IMR-90 (cell line): ENCODE measurements around the gene SLC6A20. TPM values are rescaled to one million over a fixed set of nuclear protein-coding genes. Genes with fewer than 3 reads are reported as not detected.

Experiments used
- ATAC-seq: fragments of 200-7000 bp; cut with Tn5 transposase; 2 replicates; pipeline ENCODE4 v1.9.1; 2020; ENCODE audit warnings: low read depth, mild to moderate bottlenecking, moderate library complexity
- BruUV-seq: library from RNA; stranded (reverse); fragments of 400-500 nt; replicated peaks from 2 replicates; lab custom pipeline; 2021; lab: Mats Ljungman, UMichigan
- CTCF ChIA-PET: fragments of 300-600 bp; formaldehyde crosslinking; extraction: SDS; loops from one replicate; lab custom pipeline; 2021; ENCODE audit warnings: antibody characterized with exemption; lab: Yijun Ruan, JAX
- POLR2A ChIA-PET: fragments of 300-600 bp; sonication (Branson Sonifier 250); formaldehyde crosslinking; loops from one replicate; lab custom pipeline; 2022; ENCODE audit warnings: antibody characterized with exemption; ENCODE audit not compliant: unreplicated experiment; lab: Charles Lee
- DNase-seq: peaks from one replicate; pipeline ENCODE4 v3.0.0; 2013
- H2AFZ ChIP-seq: replicated peaks from 2 replicates; pipeline ENCODE3; 2013; ENCODE audit warnings: low read length, mild to moderate bottlenecking; ENCODE audit not compliant: poor library complexity
- H2AK5ac ChIP-seq: 2 replicates; pipeline ENCODE4 v1.6.1; 2013; ENCODE audit warnings: low read depth, low read length, inconsistent platforms
- H2AK9ac ChIP-seq: replicated peaks from 2 replicates; pipeline ENCODE3; 2013; ENCODE audit warnings: mild to moderate bottlenecking, low read depth, low read length, moderate library complexity; ENCODE audit not compliant: poor library complexity
- H2BK120ac ChIP-seq: 2 replicates; pipeline ENCODE4 v1.6.1; 2013; ENCODE audit warnings: low read depth, low read length, inconsistent platforms
- H2BK15ac ChIP-seq: 3 replicates; pipeline ENCODE4 v1.6.1; 2013; ENCODE audit warnings: low read depth, low read length, inconsistent platforms
- H2BK20ac ChIP-seq: 2 replicates; pipeline ENCODE4 v1.6.1; 2013; ENCODE audit warnings: low read depth, mild to moderate bottlenecking, inconsistent platforms, low read length, moderate library complexity
- H2BK5ac ChIP-seq: 2 replicates; pipeline ENCODE4 v1.6.1; 2013; ENCODE audit warnings: mild to moderate bottlenecking, low read depth, low read length, inconsistent platforms; ENCODE audit not compliant: poor library complexity, severe bottlenecking
- H3K14ac ChIP-seq: replicated peaks from 2 replicates; pipeline ENCODE4 v1.6.1; 2013; ENCODE audit warnings: low read depth, low read length, inconsistent platforms
- H3K18ac ChIP-seq: 2 replicates; pipeline ENCODE4 v1.6.1; 2013; ENCODE audit warnings: low read depth, low read length, control low read depth
- H3K23ac ChIP-seq: 2 replicates; pipeline ENCODE4 v1.6.1; 2013; ENCODE audit warnings: low read depth, low read length, inconsistent platforms
- H3K27ac ChIP-seq: 2 replicates; pipeline ENCODE4 v1.5.1; 2013; ENCODE audit warnings: mild to moderate bottlenecking, control low read depth, low read length; ENCODE audit not compliant: insufficient read depth
- H3K27me3 ChIP-seq: 2 replicates; pipeline ENCODE4 v1.6.1; 2013; ENCODE audit warnings: low read length; ENCODE audit not compliant: control insufficient read depth, insufficient read depth
- H3K36me3 ChIP-seq: 2 replicates; pipeline ENCODE4 v1.6.1; 2013; ENCODE audit warnings: low read length, mixed read lengths; ENCODE audit not compliant: control insufficient read depth, insufficient read depth
- H3K4ac ChIP-seq: 2 replicates; pipeline ENCODE4 v1.6.1; 2013; ENCODE audit warnings: low read depth, low read length, inconsistent platforms
- H3K4me1 ChIP-seq: 2 replicates; pipeline ENCODE4 v1.6.1; 2013; ENCODE audit warnings: low read length, mixed read lengths; ENCODE audit not compliant: control insufficient read depth, insufficient read depth
- H3K4me2 ChIP-seq: 2 replicates; pipeline ENCODE4 v1.6.1; 2013; ENCODE audit warnings: low read depth, mild to moderate bottlenecking, control low read depth, low read length, moderate library complexity
- H3K4me3 ChIP-seq: 2 replicates; pipeline ENCODE4 v1.5.1; 2013; ENCODE audit warnings: low read depth, mild to moderate bottlenecking, control low read depth, low read length, moderate library complexity; ENCODE audit not compliant: insufficient read depth
- H3K56ac ChIP-seq: 2 replicates; pipeline ENCODE4 v1.6.1; 2013; ENCODE audit warnings: low read length, inconsistent platforms; ENCODE audit not compliant: insufficient read depth; ENCODE audit errors: extremely low read depth
- H3K79me1 ChIP-seq, 2 experiments: 2 replicates each; pipeline ENCODE4 v1.6.1; 2013; ENCODE audit warnings: low read length in 2 of 2, inconsistent platforms in 1 of 2, low read depth in 1 of 2
- H3K9ac ChIP-seq: 2 replicates; pipeline ENCODE4 v1.6.1; 2013; ENCODE audit warnings: low read depth, low read length, control low read depth
- H3K9me1 ChIP-seq: 2 replicates; pipeline ENCODE4 v1.6.1; 2013; ENCODE audit warnings: low read length, inconsistent platforms; ENCODE audit not compliant: insufficient read depth
- H3K9me3 ChIP-seq: 2 replicates; pipeline ENCODE4 v1.6.1; 2013; ENCODE audit warnings: low read length; ENCODE audit not compliant: control insufficient read depth, insufficient read depth
- H4K20me1 ChIP-seq: 2 replicates; pipeline ENCODE4 v1.6.1; 2013; ENCODE audit warnings: low read length, inconsistent platforms; ENCODE audit not compliant: insufficient read depth
- H4K5ac ChIP-seq: 2 replicates; pipeline ENCODE4 v1.6.1; 2013; ENCODE audit warnings: mild to moderate bottlenecking, low read depth, low read length, control low read depth
- H4K8ac ChIP-seq, 2 experiments: 2 replicates each; pipeline ENCODE4 v1.6.1; 2013; ENCODE audit warnings: low read depth in 2 of 2, low read length in 2 of 2, control low read depth in 1 of 2, inconsistent platforms in 1 of 2
- H4K91ac ChIP-seq: 2 replicates; pipeline ENCODE4 v1.6.1; 2013; ENCODE audit warnings: low read depth, low read length, inconsistent platforms; ENCODE audit not compliant: insufficient read depth
- CEBPB ChIP-seq: IDR thresholded peaks from 2 replicates; pipeline ENCODE4 v1.6.1; 2012; ENCODE audit warnings: low read depth, low read length, improper control_type of control experiment
- FOS ChIP-seq: fragments of 150-350 bp; IDR thresholded peaks from 2 replicates; pipeline ENCODE4 v1.6.1; 2016; ENCODE audit warnings: low read depth, low read length
- MAFK ChIP-seq: IDR thresholded peaks from 2 replicates; pipeline ENCODE4 v1.6.1; 2012; ENCODE audit warnings: low read depth, low read length, improper control_type of control experiment
- MAZ ChIP-seq: IDR thresholded peaks from 2 replicates; pipeline ENCODE4 v1.6.1; 2012; ENCODE audit warnings: low read depth, mild to moderate bottlenecking, low read length, improper control_type of control experiment, moderate library complexity, borderline replicate concordance
- MXI1 ChIP-seq: IDR thresholded peaks from 2 replicates; pipeline ENCODE4 v1.6.1; 2012; ENCODE audit warnings: low read depth, mild to moderate bottlenecking, low read length, moderate library complexity, borderline replicate concordance
- NFE2L2 ChIP-seq: fragments of 150-350 bp; IDR thresholded peaks from 2 replicates; pipeline ENCODE4 v1.6.1; 2016; ENCODE audit warnings: low read depth, mild to moderate bottlenecking, low read length
- POLR2A ChIP-seq: IDR thresholded peaks from 2 replicates; pipeline ENCODE4 v1.6.1; 2012; ENCODE audit warnings: mild to moderate bottlenecking, low read depth, low read length
- RAD21 ChIP-seq: IDR thresholded peaks from 2 replicates; pipeline ENCODE4 v1.6.1; 2012; ENCODE audit warnings: low read length, improper control_type of control experiment
- RCOR1 ChIP-seq: IDR thresholded peaks from 2 replicates; pipeline ENCODE4 v1.6.1; 2012; ENCODE audit warnings: mild to moderate bottlenecking, low read length, improper control_type of control experiment; ENCODE audit not compliant: insufficient replicate concordance
- RFX5 ChIP-seq: IDR thresholded peaks from 2 replicates; pipeline ENCODE4 v1.8.0; 2012; ENCODE audit warnings: low read depth, mild to moderate bottlenecking, low read length, moderate library complexity
- WGBS, 2 experiments: methylation state at CpG; one replicate each; pipeline versions ENCODE4 v1.1.5 to v1.1.7; 2013; ENCODE audit warnings: missing lambda C conversion rate in 2 of 2; ENCODE audit not compliant: insufficient read length in 1 of 2; ENCODE audit errors: extremely low coverage in 2 of 2; 5-methylcytosine and 5-hydroxymethylcytosine counted together
- dilution Hi-C: fragments of 300-500 bp; cut with HindIII; formaldehyde crosslinking; loops from one replicate; pipeline ENCODE4 v1.14.3; 2018; ENCODE audit warnings: low sequenced_read_pairs; ENCODE audit not compliant: unreplicated experiment
- in situ Hi-C: fragments of 300-500 bp; cut with MboI; formaldehyde crosslinking; loops from 3 replicates; pipeline ENCODE4 v1.14.3; 2019; ENCODE audit warnings: low sequenced_read_pairs, inconsistent platforms, mixed read lengths
- intact Hi-C: fragments of 100-400 bp; cut with micrococcal nuclease; formaldehyde crosslinking; loops from 2 replicates; pipeline ENCODE4 v1.10.0; 2022
- polyA plus RNA-seq, 3 experiments: library from polyadenylated mRNA; depleted of rRNA; stranded (reverse); fragments of >200 nt; gene quantifications; 2 replicates each; pipeline ENCODE4 v1.2.3, GENCODE V29; 2012; ENCODE audit warnings: low replicate concordance in 1 of 3
- total RNA-seq: library from RNA; depleted of rRNA; stranded (reverse); fragments of >200 nt; gene quantifications from 2 replicates; pipeline ENCODE4 v1.2.3, GENCODE V29; 2012
- TF ChIP-seq, protein P1 (sequence below): fragments of 150-350 bp; IDR thresholded peaks from 2 replicates; pipeline ENCODE4 v1.6.1; 2016; ENCODE audit warnings: low read depth, mild to moderate bottlenecking, low read length, moderate library complexity, borderline replicate concordance
- TF ChIP-seq, protein P2 (sequence below): fragments of 150-350 bp; IDR thresholded peaks from 2 replicates; pipeline ENCODE4 v1.6.1; 2017; ENCODE audit warnings: mild to moderate bottlenecking, antibody characterized with exemption, low read length, low read depth

The SLC6A20 gene
- total and polyA plus RNA-seq, 2 of the 4 experiments (the other 2 are of a cell fraction) = not detected

DNA sequence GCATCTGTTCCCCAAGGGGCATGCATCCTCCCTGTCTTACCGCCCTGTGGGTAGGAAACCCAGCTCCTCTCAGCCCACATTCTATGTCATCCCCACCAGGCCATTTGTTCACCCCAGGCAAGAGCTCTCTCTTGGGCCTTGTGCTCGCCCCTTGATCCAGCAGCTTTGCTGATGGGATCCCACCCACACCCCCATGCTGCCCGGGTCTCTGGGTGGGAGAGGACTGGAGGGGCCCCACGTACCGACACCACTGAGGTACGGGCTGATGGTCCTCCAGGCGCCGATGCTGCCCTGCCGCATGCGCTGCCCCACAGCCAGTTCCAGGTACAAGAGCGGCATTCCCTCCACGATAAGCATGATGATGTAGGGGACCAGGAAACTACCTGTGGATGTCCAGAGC, 14.5 kb downstream of the SLC6A20 start:
- H2AFZ ChIP-seq = no peak overlapping the region
- DNase-seq = no peak
- no peak overlapping the region for H2AK5ac ChIP-seq
- in situ Hi-C loops = no loop called here
- no peak overlapping the region for H3K18ac ChIP-seq
- H2BK15ac ChIP-seq = no peak overlapping the region
- H3K14ac ChIP-seq = no peak overlapping the region
- no peak overlapping the region for H3K23ac ChIP-seq
- no peaks in the 10 kb centered on the region for H3K4me1 ChIP-seq
- H3K56ac ChIP-seq = no peak overlapping the region
- H3K4me2 ChIP-seq = no peak overlapping the region
- no peaks in the 10 kb centered on the region for H4K20me1 ChIP-seq
- no peak overlapping the region for H4K91ac ChIP-seq
- BruUV-seq = no TSS peak
- intact Hi-C loops = no loop called here
- H2BK5ac ChIP-seq = no peak overlapping the region
- POLR2A ChIA-PET = no interaction called here
- dilution Hi-C loops = no loop called here
- ATAC-seq = no peak
- H3K27ac ChIP-seq = no peak overlapping the region
- no CpG with 5 or more reads among the region's 12 CpGs for WGBS, 2 experiments
- H3K79me1 ChIP-seq = no peaks in the 10 kb centered on the region
- H3K4me3 ChIP-seq = no peak overlapping the region
- no peaks in the 10 kb centered on the region for H3K9me1 ChIP-seq
- H3K27me3 ChIP-seq = peaks cover 66% of the 10 kb centered on the region
- no peak overlapping the region for H4K8ac ChIP-seq
- H2BK20ac ChIP-seq = no peak overlapping the region
- no peak overlapping the region for H3K4ac ChIP-seq
- H3K36me3 ChIP-seq = no peaks in the 10 kb centered on the region
- no peak overlapping the region for H2AK9ac ChIP-seq
- no peak overlapping the region for H4K5ac ChIP-seq
- H2BK120ac ChIP-seq = no peak overlapping the region
- peaks cover 7% of the 10 kb centered on the region for H3K9me3 ChIP-seq
- H3K9ac ChIP-seq = no peak overlapping the region
- TF ChIP-seq POLR2A = no peak
- TF ChIP-seq NFE2L2 = no peak
- no peak for TF ChIP-seq RFX5
- TF ChIP-seq RAD21 = no peak
- TF ChIP-seq MXI1 = no peak
- TF ChIP-seq CEBPB = no peak
- TF ChIP-seq, protein P1, sequence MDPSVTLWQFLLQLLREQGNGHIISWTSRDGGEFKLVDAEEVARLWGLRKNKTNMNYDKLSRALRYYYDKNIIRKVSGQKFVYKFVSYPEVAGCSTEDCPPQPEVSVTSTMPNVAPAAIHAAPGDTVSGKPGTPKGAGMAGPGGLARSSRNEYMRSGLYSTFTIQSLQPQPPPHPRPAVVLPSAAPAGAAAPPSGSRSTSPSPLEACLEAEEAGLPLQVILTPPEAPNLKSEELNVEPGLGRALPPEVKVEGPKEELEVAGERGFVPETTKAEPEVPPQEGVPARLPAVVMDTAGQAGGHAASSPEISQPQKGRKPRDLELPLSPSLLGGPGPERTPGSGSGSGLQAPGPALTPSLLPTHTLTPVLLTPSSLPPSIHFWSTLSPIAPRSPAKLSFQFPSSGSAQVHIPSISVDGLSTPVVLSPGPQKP = no peak
- no peak for TF ChIP-seq MAFK
- no peak for TF ChIP-seq FOS
- TF ChIP-seq MAZ = no peak
- no peak for TF ChIP-seq RCOR1
- TF ChIP-seq, protein P2, sequence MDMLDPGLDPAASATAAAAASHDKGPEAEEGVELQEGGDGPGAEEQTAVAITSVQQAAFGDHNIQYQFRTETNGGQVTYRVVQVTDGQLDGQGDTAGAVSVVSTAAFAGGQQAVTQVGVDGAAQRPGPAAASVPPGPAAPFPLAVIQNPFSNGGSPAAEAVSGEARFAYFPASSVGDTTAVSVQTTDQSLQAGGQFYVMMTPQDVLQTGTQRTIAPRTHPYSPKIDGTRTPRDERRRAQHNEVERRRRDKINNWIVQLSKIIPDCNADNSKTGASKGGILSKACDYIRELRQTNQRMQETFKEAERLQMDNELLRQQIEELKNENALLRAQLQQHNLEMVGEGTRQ = no peak
- CTCF ChIA-PET = no interaction called here
